BJ (cell line): ENCODE data around the gene CFAP92. TPM values are rescaled to one million over a fixed set of nuclear protein-coding genes. Genes with fewer than 3 reads are reported as not detected.

Source experiments
- CTCF ChIA-PET: fragments of 350-600 bp; formaldehyde crosslinking; extraction: SDS; loops from one replicate; lab custom pipeline; 2021; ENCODE audit warnings: antibody characterized with exemption, inconsistent platforms; lab: Yijun Ruan, JAX
- POLR2A ChIA-PET: fragments of 300-600 bp; sonication (Branson Sonifier 250); formaldehyde crosslinking; extraction: SDS; loops from one replicate; lab custom pipeline; 2021; ENCODE audit warnings: antibody characterized with exemption; lab: Charles Lee
- DNase-seq: peaks from one replicate; pipeline ENCODE4 v3.0.0-alpha.2; 2011; ENCODE audit warnings: low read depth
- H3K27me3 ChIP-seq: 2 replicates; pipeline ENCODE4 v1.6.0; 2011; ENCODE audit warnings: low read length; ENCODE audit not compliant: control insufficient read depth, insufficient read depth
- H3K36me3 ChIP-seq: 2 replicates; pipeline ENCODE4 v1.5.1; 2011; ENCODE audit warnings: low read length; ENCODE audit not compliant: control insufficient read depth, insufficient read depth
- H3K4me3 ChIP-seq: 2 replicates; pipeline ENCODE4 v1.5.1; 2011; ENCODE audit warnings: low read depth, mild to moderate bottlenecking, control low read depth, low read length
- CTCF ChIP-seq: IDR thresholded peaks from 2 replicates; pipeline ENCODE4 v1.5.1; 2011; ENCODE audit warnings: low read depth, mild to moderate bottlenecking, control low read depth, inconsistent platforms, low read length, moderate library complexity; ENCODE audit not compliant: insufficient read depth
- polyA plus RNA-seq: library from polyadenylated mRNA; depleted of rRNA; stranded (reverse); fragments of >200 nt; gene quantifications from 2 replicates; pipeline ENCODE4 v1.2.3, GENCODE V29; 2011

The CFAP92 gene
- polyA plus RNA-seq, 1 experiment, result not detected

DNA sequence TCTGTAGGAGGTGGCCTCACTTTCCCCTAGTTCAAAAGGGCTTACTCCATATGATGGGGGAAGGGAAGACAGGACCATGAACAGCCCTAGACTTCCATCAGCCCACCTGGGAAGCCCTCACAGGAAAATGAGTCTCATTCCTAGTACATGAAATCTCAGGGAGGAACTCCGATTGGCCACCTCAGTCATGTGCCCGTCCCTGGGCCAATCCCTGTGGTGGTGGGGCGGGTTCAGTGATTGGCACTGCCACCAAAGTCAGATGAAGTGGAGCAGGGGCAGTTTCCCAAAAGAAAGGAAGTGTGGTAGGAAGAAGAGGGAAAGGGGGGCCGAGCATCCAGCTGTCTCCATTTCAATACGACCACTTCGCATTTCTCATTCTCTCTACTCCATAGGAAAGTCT lies 40.8 kb upstream of the CFAP92 start:
- Histone ChIP-seq H3K36me3 (no peaks in the 10 kb centered on the region), H3K27me3 (peaks cover 17% of the 10 kb centered on the region), H3K4me3 (no peak overlapping the region)
- POLR2A ChIA-PET, result no interaction called here
- CTCF ChIA-PET, result interaction anchor here (1.3 to 2.0 kb wide), 2 partner anchors 19 to 31 kb away, joined by 3 to 7 read pairs; no protein-coding TSS in a partner anchor
- TF ChIP-seq CTCF, result no peak
- no peak for DNase-seq

GRCh38 chr3:129033633-129034321 lies 39.9 kb upstream of the CFAP92 start:
- POLR2A ChIA-PET, result interaction anchor here (0.5 kb wide), 1 partner anchor 960 kb away, joined by 19 read pairs; no protein-coding TSS in a partner anchor
- CTCF ChIA-PET, result interaction anchor here (0.9 to 2.0 kb wide), 3 partner anchors 12 to 32 kb away, joined by 3 to 7 read pairs (median 3); no protein-coding TSS in a partner anchor
- Histone ChIP-seq H3K36me3 (no peaks in the 10 kb centered on the region), H3K4me3 (no peak overlapping the region), H3K27me3 (peaks cover 14% of the 10 kb centered on the region)
- no peak for DNase-seq
- TF ChIP-seq CTCF, result no peak

DNA sequence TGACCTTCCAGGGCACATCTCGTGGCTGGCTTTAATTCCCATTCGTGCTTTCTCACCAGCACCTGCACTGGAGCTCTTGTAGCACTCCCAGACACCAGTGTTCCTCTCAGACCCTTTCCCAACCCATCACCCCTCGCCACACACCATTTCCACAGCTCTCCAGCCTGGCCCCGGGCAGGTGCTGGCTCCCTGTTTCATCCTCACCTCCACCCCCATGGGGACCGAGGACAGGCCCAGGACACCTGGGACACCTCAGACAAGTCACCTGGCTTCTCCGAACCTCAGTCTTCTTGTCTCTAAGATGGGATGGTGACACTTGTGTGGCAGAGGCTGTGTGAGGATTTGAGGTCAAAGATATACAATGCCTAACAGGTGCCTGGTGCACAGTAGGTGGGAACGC lies 39.3 kb upstream of the CFAP92 start:
- CTCF ChIA-PET, result interaction anchor here (0.9 kb wide), 1 partner anchor 13 kb away, joined by 3 read pairs; no protein-coding TSS in a partner anchor
- POLR2A ChIA-PET, result no interaction called here
- DNase-seq, result no peak

GRCh38 chr3:129032716-129033115 lies 38.8 kb upstream of the CFAP92 start:
- CTCF ChIA-PET, result interaction anchor here (0.9 kb wide), 1 partner anchor 14 kb away, joined by 3 read pairs; no protein-coding TSS in a partner anchor
- DNase-seq, result no peak
- Histone ChIP-seq H3K36me3 (no peaks in the 10 kb centered on the region), H3K4me3 (no peak overlapping the region), H3K27me3 (peaks cover 7% of the 10 kb centered on the region)
- no peak for TF ChIP-seq CTCF
- POLR2A ChIA-PET, result no interaction called here

More for the DNA sequence above, 39.3 kb upstream of the CFAP92 start:
- H3K4me3 ChIP-seq, result no peak overlapping the region
- H3K36me3 ChIP-seq, result no peaks in the 10 kb centered on the region
- TF ChIP-seq CTCF, result no peak
- H3K27me3 ChIP-seq, result peaks cover 8% of the 10 kb centered on the region

- CTCF ChIA-PET, result interaction anchor here (0.6 to 1.3 kb wide), 2 partner anchors 15 to 91 kb away, joined by 3 read pairs; no protein-coding TSS in a partner anchor
- Histone ChIP-seq H3K27me3 (peaks cover 6% of the 10 kb centered on the region), H3K36me3 (no peaks in the 10 kb centered on the region), H3K4me3 (no peak overlapping the region)
- POLR2A ChIA-PET, result no interaction called here
- no peak for DNase-seq
- TF ChIP-seq CTCF, result no peak
Observed at GRCh38 chr3:129031476-129032215, 37.8 kb upstream of the CFAP92 start.
